GM18951 (cell line): Measurements from ENCODE around the gene GUCA2B.

Experiments used
- POLR2A ChIP-seq: IDR thresholded peaks from 4 replicates; pipeline ENCODE4 v1.6.1; 2011; ENCODE audit warnings: mild to moderate bottlenecking; ENCODE audit not compliant: insufficient read length, insufficient read depth; ENCODE audit errors: extremely low read depth
- in situ Hi-C: fragments of 300-500 bp; cut with MboI; formaldehyde crosslinking; loops from one replicate; pipeline ENCODE4 v1.12.0; 2022; ENCODE audit warnings: low sequenced_read_pairs, mixed read lengths, inconsistent platforms; ENCODE audit not compliant: unreplicated experiment

The GUCA2B gene

GRCh38 chr1:42146626-42147320, 6.4 kb upstream of the GUCA2B start:
- in situ Hi-C loops = loop anchor here (25.0 kb wide), 1 partner anchor 584 kb away; no protein-coding TSS in a partner anchor
- no peak for TF ChIP-seq POLR2A

- TF ChIP-seq POLR2A = no peak
- in situ Hi-C loops = loop anchor here (25.0 kb wide), 1 partner anchor 586 kb away; no protein-coding TSS in a partner anchor
Measured at GRCh38 chr1:42148166-42148565, 5.0 kb upstream of the GUCA2B start.

GRCh38 chr1:42150651-42151050, 2.6 kb upstream of the GUCA2B start:
- TF ChIP-seq POLR2A = no peak
- in situ Hi-C loops = no loop called here

GRCh38 chr1:42152119-42152518, 1.1 kb upstream of the GUCA2B start:
- no peak for TF ChIP-seq POLR2A
- in situ Hi-C loops = no loop called here

- TF ChIP-seq POLR2A = no peak
- in situ Hi-C loops = no loop called here
Measured at GRCh38 chr1:42153624-42154023, 414 bp downstream of the GUCA2B start.

GRCh38 chr1:42154685-42155084, 1.5 kb downstream of the GUCA2B start:
- in situ Hi-C loops = no loop called here
- no peak for TF ChIP-seq POLR2A

GRCh38 chr1:42155362-42155761, 2.2 kb downstream of the GUCA2B start:
- in situ Hi-C loops = no loop called here
- no peak for TF ChIP-seq POLR2A

GRCh38 chr1:42157667-42158066, 4.5 kb downstream of the GUCA2B start:
- in situ Hi-C loops = no loop called here
- no peak for TF ChIP-seq POLR2A

GRCh38 chr1:42158189-42158588, 5.0 kb downstream of the GUCA2B start:
- in situ Hi-C loops = no loop called here
- TF ChIP-seq POLR2A = no peak

GRCh38 chr1:42162181-42162580, 9.0 kb downstream of the GUCA2B start:
- in situ Hi-C loops = no loop called here

GRCh38 chr1:42163114-42163513, 9.9 kb downstream of the GUCA2B start:
- in situ Hi-C loops = no loop called here
- TF ChIP-seq POLR2A = no peak

More at GRCh38 chr1:42162181-42162580, 9.0 kb downstream of the GUCA2B start:
- no peak for TF ChIP-seq POLR2A

- in situ Hi-C loops = no loop called here
- TF ChIP-seq POLR2A = no peak
Measured at GRCh38 chr1:42163536-42164503, 10.6 kb downstream of the GUCA2B start.

- in situ Hi-C loops = no loop called here
- TF ChIP-seq POLR2A = no peak
Measured at GRCh38 chr1:42164551-42165420, 11.6 kb downstream of the GUCA2B start, which contains the start of gene GUCA2A. Gene GUCA2A, minus strand, starts transcription at chr1:42164745. Its CDS starts 33 bp downstream, at chr1:42164712.
